Endothelial cell of umbilical vein (primary cell): ENCODE results near the gene ROPN1B. TPM values are rescaled to one million over a fixed set of nuclear protein-coding genes. Genes with fewer than 3 reads are reported as not detected.

ENCODE experiments used
- BruUV-seq: library from RNA; stranded (reverse); fragments of 400-500 nt; replicated peaks from 2 replicates; lab custom pipeline; 2021; lab: Mats Ljungman, UMichigan
- CTCF ChIA-PET: fragments of 300-600, 350-600 bp; sonication (Branson Sonifier 250); formaldehyde crosslinking; loops from one replicate; lab custom pipeline; 2021; ENCODE audit warnings: antibody characterized with exemption, inconsistent platforms; lab: Charles Lee
- POLR2A ChIA-PET: fragments of 300-600, 350-600 bp; sonication (Branson Sonifier 250); formaldehyde crosslinking; loops from one replicate; lab custom pipeline; 2021; ENCODE audit warnings: antibody characterized with exemption, inconsistent platforms; lab: Charles Lee
- DNase-seq: peaks from one replicate; pipeline ENCODE4 v3.0.0-alpha.2; 2011; ENCODE audit warnings: low read depth, low spot score
- FAIRE-seq: peaks from 2 replicates; lab custom pipeline; 2011; peaks lifted over from hg19 to GRCh38; lab: Jason Lieb, UNC
- H2AFZ ChIP-seq: 2 replicates; pipeline ENCODE4 v1.6.0; 2012; ENCODE audit warnings: low read depth, low read length, control low read depth, inconsistent platforms
- H3K27ac ChIP-seq: 2 replicates; pipeline ENCODE4 v1.5.1; 2011; ENCODE audit warnings: low read depth, mild to moderate bottlenecking, control low read depth, low read length, moderate library complexity; ENCODE audit not compliant: insufficient read depth
- H3K27me3 ChIP-seq, 2 experiments: 2 replicates each; pipeline versions ENCODE4 v1.6.0 to v1.6.1; 2011; ENCODE audit warnings: low read length in 2 of 2, mixed read lengths in 1 of 2; ENCODE audit not compliant: control insufficient read depth in 2 of 2, insufficient read depth in 2 of 2
- H3K36me3 ChIP-seq, 2 experiments: 2 replicates in 1 of 2; 3 replicates in 1 of 2; pipeline ENCODE4 v1.5.1; 2011; ENCODE audit warnings: low read length in 2 of 2, mild to moderate bottlenecking in 1 of 2, moderate library complexity in 1 of 2; ENCODE audit not compliant: control insufficient read depth in 2 of 2, insufficient read depth in 2 of 2; ENCODE audit errors: extremely low read depth in 1 of 2
- H3K4me1 ChIP-seq: 3 replicates; pipeline ENCODE4 v1.5.1; 2011; ENCODE audit warnings: mild to moderate bottlenecking, low read length; ENCODE audit not compliant: control insufficient read depth, insufficient read depth; ENCODE audit errors: extremely low read depth
- H3K4me2 ChIP-seq: 2 replicates; pipeline ENCODE4 v1.6.1; 2011; ENCODE audit warnings: low read length, control low read depth, mixed read lengths; ENCODE audit not compliant: insufficient read depth
- H3K4me3 ChIP-seq, 3 experiments: fragments of 200-600 bp in 1 of 3; sonication (generic), shearing (Covaris generic) in 1 of 3; replicated peaks in 1 of 3; 2 replicates each; pipeline ENCODE4 v1.5.1; 2011 to 2016; ENCODE audit warnings: control low read depth in 3 of 3, low read length in 3 of 3, mild to moderate bottlenecking in 2 of 3, inconsistent platforms in 1 of 3, low read depth in 1 of 3, moderate library complexity in 1 of 3; ENCODE audit not compliant: insufficient read depth in 1 of 3
- H3K79me2 ChIP-seq: 2 replicates; pipeline ENCODE4 v1.6.0; 2012; ENCODE audit warnings: low read length, inconsistent platforms; ENCODE audit not compliant: control insufficient read depth, insufficient read depth
- H3K9ac ChIP-seq: replicated peaks from 2 replicates; pipeline ENCODE3; 2011; ENCODE audit warnings: low read length, control low read depth; ENCODE audit not compliant: insufficient read depth; ENCODE audit errors: extremely low read depth
- H3K9me1 ChIP-seq: replicated peaks from 3 replicates; pipeline ENCODE4 v1.6.0; 2011; ENCODE audit warnings: mild to moderate bottlenecking, low read length; ENCODE audit not compliant: control insufficient read depth, insufficient read depth; ENCODE audit errors: extremely low read depth
- H3K9me3 ChIP-seq: replicated peaks from 2 replicates; pipeline ENCODE4 v1.5.1; 2012; ENCODE audit warnings: low read length, inconsistent platforms; ENCODE audit not compliant: control insufficient read depth, insufficient read depth
- H4K20me1 ChIP-seq: replicated peaks from 2 replicates; pipeline ENCODE3; 2011; ENCODE audit warnings: mild to moderate bottlenecking, low read length; ENCODE audit not compliant: control insufficient read depth, insufficient read depth; ENCODE audit errors: extremely low read depth
- CTCF ChIP-seq, 2 donors: IDR thresholded peaks; 1 replicate in 1 of 2; 2 replicates in 1 of 2; pipeline ENCODE4 v1.5.1; 2011; ENCODE audit warnings: low read length in 2 of 2, mild to moderate bottlenecking in 2 of 2, moderate library complexity in 2 of 2, control low read depth in 1 of 2, inconsistent platforms in 1 of 2, low read depth in 1 of 2; ENCODE audit not compliant: insufficient read depth in 1 of 2; ENCODE audit errors: extremely low read depth in 1 of 2
- EZH2 ChIP-seq: IDR thresholded peaks from 2 replicates; pipeline ENCODE4 v1.6.1; 2012; ENCODE audit warnings: borderline replicate concordance, low read depth, mild to moderate bottlenecking, moderate library complexity, low read length, inconsistent platforms; ENCODE audit not compliant: severe bottlenecking
- FOS ChIP-seq: IDR thresholded peaks from 2 replicates; pipeline ENCODE4 v1.6.1; 2011; ENCODE audit warnings: mild to moderate bottlenecking, low read length, moderate library complexity, borderline replicate concordance; ENCODE audit not compliant: insufficient read depth
- GATA2 ChIP-seq: IDR thresholded peaks from 2 replicates; pipeline ENCODE4 v1.7.0; 2011; ENCODE audit warnings: low read depth, mild to moderate bottlenecking, moderate library complexity, mixed read lengths, low read length; ENCODE audit not compliant: insufficient read length, insufficient read depth
- JUN ChIP-seq: IDR thresholded peaks from 2 replicates; pipeline ENCODE4 v1.6.1; 2011; ENCODE audit warnings: borderline replicate concordance, low read depth; ENCODE audit not compliant: insufficient read length, insufficient read depth
- MYC ChIP-seq: IDR thresholded peaks from one replicate; pipeline ENCODE4 v1.6.1; 2011; ENCODE audit warnings: mild to moderate bottlenecking, low read depth, low read length
- POLR2A ChIP-seq: IDR thresholded peaks from 2 replicates; pipeline ENCODE4 v1.6.1; 2012; ENCODE audit warnings: low read depth, mild to moderate bottlenecking, control low read depth, low read length
- POLR2AphosphoS5 ChIP-seq: IDR thresholded peaks from 2 replicates; pipeline ENCODE4 v1.6.1; 2012; ENCODE audit warnings: low read depth, mild to moderate bottlenecking, control low read depth, low read length, moderate library complexity; ENCODE audit not compliant: insufficient read depth
- dilution Hi-C: fragments of 300-500 bp; cut with MboI; formaldehyde crosslinking; loops from one replicate; pipeline ENCODE4 v1.15.0; 2019; ENCODE audit warnings: low sequenced_read_pairs; ENCODE audit not compliant: extremely low pct_ligation_motif_present
- intact Hi-C: fragments of 100-400 bp; cut with micrococcal nuclease; formaldehyde crosslinking; loops from one replicate; pipeline ENCODE4 v1.10.0; 2022
- polyA plus RNA-seq, 4 experiments: library from polyadenylated mRNA; depleted of rRNA in 3 of 4; stranded (reverse) in 3 of 4; unstranded in 1 of 4; fragments of >200 nt; gene quantifications; 2 replicates each; pipeline versions ENCODE4 v1.2.1 to v1.2.3, GENCODE V29; 2011 to 2012; ENCODE audit warnings: missing spikeins in 1 of 4
- total RNA-seq: library from RNA; stranded (reverse); gene quantifications from 2 replicates; pipeline ENCODE4 v1.2.3, GENCODE V29; 2021
- TF ChIP-seq, protein P1 (sequence below): IDR thresholded peaks from 2 replicates; pipeline ENCODE4 v1.6.1; 2011; ENCODE audit not compliant: insufficient read depth, insufficient read length

Gene ROPN1B
- total and polyA plus RNA-seq, 2 donors (not counting 3 experiments of a cell fraction or from before 2014, with no cell fraction given): not detected

DNA sequence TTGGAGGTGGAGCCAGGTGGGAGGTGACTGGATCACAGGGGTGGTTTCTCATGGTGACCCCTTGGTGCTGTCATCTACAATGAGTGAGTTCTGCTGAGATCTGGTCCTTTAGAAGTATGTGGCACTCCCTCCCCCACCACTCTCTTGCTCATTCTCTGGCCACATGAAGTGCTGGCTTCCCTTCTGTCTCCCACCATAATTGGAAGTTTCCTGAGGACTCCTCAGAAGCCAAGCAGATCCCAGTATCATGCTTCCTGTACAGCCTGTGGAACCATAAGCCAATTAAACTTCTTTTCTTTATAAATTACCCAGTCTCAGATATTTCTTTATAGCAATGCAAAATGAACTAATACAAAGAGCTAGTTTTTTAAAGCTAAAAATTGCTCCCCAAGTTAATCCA is 60.3 kb downstream of the ROPN1B start:
- H3K4me1 ChIP-seq: no peaks in the 10 kb centered on the region
- intact Hi-C loops (no loop called here), dilution Hi-C loops (no loop called here)
- H4K20me1 ChIP-seq: no peaks in the 10 kb centered on the region
- BruUV-seq: no TSS peak
- TF ChIP-seq JUN: no peak
- TF ChIP-seq FOS: no peak
- TF ChIP-seq CTCF (IDR thresholded peaks at IDR 0.05; ENCODE audit: extremely low read depth in 1 of 2, insufficient read depth in 1 of 2, low read depth in 1 of 2, low read length in 2 of 2): no peak
- no peak for TF ChIP-seq POLR2AphosphoS5
- no peak for TF ChIP-seq GATA2
- TF ChIP-seq POLR2A: no peak
- TF ChIP-seq, protein P1, sequence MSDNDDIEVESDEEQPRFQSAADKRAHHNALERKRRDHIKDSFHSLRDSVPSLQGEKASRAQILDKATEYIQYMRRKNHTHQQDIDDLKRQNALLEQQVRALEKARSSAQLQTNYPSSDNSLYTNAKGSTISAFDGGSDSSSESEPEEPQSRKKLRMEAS: no peak
- TF ChIP-seq EZH2: no peak
- no peak for TF ChIP-seq MYC
- CTCF ChIA-PET: no interaction called here
- no peak overlapping the region for H3K9ac ChIP-seq
- no peak overlapping the region for H3K27ac ChIP-seq
- H3K36me3 ChIP-seq: peaks cover 0 to 9% of the 10 kb centered on the region in 2 experiments
- H3K4me3 ChIP-seq: no peak overlapping the region
- DNase-seq (no peak), FAIRE-seq (no peak)
- POLR2A ChIA-PET: no interaction called here
- no peak overlapping the region for H2AFZ ChIP-seq
- no peak overlapping the region for H3K4me2 ChIP-seq
- no peaks in the 10 kb centered on the region for H3K9me1 ChIP-seq
- no peaks in the 10 kb centered on the region for H3K79me2 ChIP-seq
- H3K9me3 ChIP-seq: no peaks in the 10 kb centered on the region
- no peaks in the 10 kb centered on the region for H3K27me3 ChIP-seq
